Hematopoietic multipotent progenitor cell treated with erythropoietin and hydrocortisone succinate and interleukin-3 and kit ligand, for 4 days (in vitro differentiated cells): ENCODE results near the gene LCN9.

Source experiments
- DNase-seq: peaks from one replicate; pipeline ENCODE4 v3.0.0-alpha.2; 2015

Gene LCN9

DNA sequence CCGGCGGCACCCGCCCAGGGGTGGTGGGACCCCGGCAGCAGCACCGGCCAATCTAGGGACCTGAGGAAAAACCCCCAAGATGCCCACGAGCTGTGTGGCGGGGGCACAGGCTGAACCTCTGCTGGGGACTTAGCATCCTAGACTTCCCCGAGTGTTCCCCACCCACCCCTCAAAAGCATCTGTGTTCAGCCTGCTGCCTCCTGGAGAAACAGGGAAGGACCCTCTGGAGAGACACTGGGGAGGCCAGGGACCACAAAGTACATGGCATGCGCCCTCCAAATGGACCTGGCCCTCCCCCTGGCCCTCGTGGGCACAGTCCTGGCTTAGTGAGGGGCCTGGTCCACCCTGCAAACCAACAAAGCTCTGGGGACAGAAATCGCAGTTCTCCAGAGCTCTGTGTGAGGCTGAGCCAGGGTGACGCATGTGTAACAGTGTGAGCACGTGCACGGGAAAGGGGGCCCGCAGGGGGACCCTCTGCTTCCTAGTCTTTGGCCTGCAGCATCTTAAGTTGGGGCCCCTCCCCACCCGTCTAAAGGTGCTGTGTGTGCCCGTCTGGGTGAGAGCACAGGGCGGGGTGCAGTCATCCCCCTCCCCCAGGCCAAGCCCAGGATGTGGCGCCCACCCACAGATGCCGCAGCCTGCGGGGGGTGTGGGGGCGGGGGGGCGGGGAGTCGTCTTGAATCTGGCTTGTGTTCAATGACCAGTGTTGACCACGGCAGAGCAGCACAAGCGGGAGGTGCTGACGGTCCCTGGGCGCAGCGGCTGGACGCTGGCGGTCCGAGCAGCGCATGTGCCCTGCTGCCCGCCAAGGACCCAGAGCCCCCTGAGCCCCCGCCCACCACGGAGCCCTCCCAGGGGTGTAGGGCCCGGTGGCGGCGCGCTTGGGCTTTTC, 38.2 kb downstream of the LCN9 start:
- DNase-seq = peak; percentile 11

DNA sequence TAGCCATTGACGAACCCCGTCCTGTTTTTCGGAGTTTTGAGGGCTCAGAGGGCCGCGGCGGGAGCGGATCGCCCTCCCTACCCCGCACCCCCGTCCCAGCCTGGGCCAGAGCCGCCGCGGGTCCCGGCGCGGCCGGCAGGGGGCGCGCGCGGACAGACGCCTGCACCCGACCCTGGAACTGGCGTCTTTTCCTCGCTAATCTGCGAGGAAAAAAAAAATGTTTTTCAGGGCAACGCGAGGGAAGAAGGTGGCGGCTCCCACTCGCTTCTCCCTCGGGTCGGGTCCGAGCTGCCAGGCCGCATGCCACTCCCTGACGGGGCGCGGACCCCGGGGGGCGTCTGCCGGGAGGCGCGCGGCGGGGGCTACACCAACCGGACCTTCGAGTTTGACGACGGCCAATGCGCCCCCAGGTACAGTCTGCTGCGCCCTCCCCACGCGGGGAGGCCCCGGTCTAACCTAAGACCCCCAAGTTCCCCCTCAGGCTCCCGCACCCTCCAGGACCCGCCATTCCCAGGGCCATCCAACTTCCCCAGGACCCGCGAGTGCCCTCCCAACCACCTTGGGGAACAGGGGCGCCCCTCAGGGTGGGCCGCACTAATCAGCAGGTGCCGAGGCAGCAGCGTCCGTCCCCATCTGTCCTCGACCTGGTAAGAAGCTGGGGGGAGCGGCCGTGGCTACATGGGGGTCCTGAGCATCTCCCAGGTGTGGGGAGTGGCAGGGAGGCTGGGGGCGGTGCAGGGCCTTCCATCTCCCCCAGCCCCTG, 39.0 kb downstream of the LCN9 start, which contains the start of gene KCNT1:
KCNT1 (plus strand) TSS at position 227 of the 763 bp plus-strand sequence; CDS start at position 301, 74 bp downstream.
- DNase-seq = peak; percentile 69

DNA sequence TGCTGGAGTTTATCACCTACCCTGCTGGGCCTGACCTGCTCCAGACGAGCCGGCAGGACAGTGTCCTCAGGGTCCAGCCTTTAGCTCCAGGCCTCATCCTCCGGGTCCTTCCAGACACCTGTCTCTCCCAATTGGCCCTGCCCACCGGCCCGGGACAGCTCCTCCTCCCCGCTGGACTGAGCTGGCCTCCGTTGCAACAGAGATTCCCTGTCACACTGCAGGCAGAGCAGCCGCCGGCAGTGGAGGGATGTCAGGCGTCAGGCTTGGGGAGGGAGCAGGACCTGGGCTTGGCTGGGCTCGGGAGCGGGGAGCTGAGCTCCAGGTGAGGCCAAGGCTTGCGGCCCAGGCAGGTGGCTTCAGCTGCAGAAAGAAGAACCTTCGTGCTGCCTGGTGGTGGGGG, 40.6 kb downstream of the LCN9 start:
- DNase-seq = no peak

DNA sequence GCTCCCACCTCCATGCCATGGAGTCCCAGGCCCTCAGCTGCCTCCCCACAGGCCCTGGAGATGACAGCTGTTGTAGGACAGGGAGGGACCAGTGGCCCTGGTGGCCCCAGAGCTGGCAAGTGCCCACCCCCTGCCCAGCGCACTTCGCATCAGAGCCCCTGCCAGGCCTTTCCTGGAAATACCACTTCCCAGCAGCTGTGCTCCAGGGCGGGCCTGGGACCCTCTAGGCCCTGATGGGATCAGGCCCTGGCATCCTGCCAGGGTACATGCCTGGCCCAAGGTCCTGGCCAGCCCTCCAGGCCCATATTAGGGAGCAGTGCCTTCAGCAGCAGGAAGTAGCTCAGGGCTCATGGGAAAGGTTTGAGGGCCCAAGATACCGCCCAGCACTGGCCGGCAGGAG, 41.4 kb downstream of the LCN9 start:
- no peak for DNase-seq

DNA sequence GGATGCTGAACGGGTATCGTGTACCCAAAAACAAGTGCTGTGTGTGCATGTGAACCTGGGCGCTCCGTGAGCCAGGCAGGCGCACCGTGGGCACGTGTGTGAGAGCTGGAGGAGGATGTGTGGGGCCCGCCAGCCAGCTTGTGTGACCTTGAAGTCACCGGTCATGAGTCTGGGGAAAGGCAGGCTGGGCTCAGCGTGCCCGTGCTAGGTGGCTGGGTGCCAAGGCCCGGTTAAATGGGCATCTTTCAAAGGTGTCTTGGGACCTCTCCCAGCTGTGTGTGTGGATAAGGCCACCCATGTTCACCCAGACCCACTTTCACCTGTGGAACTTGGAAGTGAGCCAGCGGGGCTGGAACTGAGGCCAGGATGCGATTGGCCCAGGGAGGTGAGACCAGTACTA, 42.3 kb downstream of the LCN9 start:
- DNase-seq = no peak

DNA sequence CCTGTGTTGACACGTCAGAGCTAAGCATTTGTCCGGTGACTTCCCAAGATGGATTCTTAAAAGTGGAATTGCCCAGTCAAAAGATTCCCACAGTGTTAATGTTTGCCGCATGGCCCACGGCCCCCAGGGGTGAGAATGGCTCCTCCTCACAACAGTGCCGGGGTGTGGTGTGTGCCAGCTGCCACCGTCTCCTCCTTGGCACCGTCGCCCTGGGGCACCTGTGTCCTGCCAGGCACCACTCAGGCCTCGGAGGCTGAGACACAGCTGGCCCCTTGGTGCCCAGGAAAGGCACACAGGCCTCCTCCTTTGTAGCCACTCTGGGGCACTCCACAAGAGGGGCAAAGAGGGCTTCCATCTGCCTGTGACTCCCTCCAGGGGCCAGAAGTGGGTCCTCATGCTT, 43.2 kb downstream of the LCN9 start:
- no peak for DNase-seq

DNA sequence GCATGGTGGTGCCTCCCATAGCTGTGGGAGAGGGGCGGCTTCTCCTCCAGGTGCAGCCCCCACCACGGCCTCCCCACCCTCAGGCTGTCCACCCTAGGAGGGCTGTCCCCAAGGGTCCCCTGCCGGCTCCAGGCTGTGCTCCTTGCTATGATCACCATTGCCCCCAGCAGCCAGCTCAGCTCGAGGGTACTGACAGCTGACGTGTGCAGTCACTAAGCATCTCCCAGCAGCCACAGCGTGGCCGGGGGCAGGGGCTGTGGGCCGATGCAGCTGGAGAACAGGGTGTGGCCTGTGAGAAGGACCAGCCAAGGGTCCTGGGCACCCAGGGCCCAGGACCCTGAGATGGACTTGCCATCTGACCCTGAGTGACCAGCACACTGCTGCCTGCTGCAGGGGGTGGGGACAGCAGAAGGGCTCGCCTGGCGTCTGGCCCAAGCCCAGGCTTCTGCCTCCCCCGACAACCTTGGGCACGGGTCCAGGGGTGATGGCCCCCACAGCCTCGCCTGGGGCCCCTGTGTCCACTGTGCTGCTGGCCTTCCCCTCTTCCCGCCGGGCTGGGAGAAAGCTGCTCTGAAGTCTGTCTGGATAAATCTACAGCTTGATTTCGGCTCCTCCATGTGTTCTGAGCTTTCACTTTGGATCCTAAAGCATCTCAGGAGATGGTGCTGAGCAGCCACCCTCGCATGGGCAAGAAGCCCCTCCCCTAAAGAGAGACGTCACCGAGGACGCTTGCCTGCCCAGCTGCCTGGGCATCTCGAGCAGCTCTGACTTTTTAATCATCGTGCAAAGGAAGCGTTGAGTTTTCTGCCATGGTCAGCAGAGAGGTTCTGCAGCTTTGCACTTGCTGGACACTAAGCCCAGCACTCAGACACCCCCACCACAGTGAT, 44.4 kb downstream of the LCN9 start:
- no peak for DNase-seq

DNA sequence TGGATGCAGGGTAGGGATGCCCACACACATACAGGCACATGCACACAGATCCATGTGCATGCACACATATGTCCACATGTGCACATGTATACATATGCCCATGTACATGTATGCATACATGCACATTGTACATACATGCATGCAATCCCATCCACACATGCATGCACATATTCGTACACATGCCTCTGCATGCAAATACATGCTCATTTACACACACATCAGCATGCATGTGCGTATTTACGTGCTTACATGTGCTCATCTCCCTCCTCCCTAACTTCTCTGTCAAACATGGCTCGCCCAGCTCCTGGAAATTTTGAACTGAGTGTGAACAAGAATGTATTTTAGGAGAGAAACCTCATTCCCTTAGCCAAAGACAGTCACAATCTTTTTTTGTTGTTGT, 45.1 kb downstream of the LCN9 start:
- DNase-seq = no peak

DNA sequence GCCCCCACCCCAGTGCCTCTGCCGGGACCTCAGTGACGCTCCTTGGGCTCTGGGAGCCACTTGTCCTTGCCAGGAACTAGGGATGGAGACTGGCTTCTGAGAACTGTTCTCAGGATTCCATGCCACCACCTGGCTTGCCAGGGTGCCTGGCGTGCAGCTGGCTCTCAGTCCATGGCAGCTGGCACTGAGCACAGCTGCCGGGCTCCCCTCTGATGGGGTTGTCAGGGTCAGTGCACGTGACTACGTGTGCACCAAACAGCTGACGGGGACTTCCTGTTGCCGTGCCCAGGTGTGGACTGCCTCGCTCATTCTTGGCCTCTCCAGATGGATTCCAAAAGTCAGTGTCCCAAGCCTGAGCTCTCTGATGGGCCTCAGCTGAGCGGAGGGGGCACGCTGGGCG, 48.3 kb downstream of the LCN9 start:
- DNase-seq = no peak

DNA sequence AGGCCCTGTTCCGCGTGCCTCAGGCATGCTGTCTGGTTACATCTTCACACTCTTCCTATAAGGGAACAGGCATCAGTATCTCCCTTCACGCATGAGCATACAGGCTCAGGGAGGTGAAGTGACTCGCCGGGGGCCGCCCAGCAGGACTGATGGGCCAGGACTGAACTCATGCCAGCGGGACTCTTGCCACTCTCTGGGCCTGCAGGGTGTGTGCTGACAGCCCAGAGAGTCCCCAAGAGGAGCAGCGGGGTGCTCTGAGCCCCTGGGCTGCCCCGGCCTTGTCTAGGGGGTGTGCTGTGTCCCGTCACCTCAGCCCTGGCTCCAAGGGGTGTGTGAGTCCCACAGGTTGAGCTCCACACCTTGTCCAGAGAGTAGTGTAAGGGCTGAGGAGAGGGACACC, 48.8 kb downstream of the LCN9 start:
- no peak for DNase-seq

DNA sequence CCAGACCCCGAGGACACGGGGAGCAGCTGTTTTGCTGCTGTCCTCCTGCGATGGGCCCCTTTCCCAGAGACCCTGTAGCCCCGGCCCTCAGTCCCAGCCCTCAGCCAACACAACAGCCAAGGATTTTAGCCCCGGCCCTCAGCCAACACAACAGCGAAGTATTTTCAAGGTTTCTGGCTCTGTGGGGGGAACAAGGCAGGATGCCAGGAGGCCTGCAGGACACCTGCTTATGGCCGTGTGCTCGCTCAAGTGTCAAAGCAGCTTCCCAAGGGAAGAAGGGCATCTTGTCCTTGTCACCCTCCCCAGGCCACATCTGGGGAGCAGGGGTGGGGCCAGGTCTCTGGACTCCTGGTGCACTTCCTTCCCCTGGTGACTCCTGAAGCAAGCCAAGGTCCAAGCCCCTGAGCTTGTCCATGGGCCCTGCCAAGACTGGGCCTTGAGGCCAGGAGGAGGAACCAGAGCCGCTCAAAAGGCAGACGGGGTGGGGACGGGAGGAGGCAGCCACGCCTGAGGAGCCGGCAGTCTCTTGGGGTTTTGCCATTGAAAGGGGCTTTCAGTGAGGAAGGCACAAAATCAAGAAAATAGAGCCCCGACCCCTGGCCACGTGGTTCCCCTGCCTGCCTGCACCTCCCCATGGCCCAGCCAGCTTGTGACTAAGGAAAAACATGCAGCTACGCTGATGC, 49.6 kb downstream of the LCN9 start:
- no peak for DNase-seq

DNA sequence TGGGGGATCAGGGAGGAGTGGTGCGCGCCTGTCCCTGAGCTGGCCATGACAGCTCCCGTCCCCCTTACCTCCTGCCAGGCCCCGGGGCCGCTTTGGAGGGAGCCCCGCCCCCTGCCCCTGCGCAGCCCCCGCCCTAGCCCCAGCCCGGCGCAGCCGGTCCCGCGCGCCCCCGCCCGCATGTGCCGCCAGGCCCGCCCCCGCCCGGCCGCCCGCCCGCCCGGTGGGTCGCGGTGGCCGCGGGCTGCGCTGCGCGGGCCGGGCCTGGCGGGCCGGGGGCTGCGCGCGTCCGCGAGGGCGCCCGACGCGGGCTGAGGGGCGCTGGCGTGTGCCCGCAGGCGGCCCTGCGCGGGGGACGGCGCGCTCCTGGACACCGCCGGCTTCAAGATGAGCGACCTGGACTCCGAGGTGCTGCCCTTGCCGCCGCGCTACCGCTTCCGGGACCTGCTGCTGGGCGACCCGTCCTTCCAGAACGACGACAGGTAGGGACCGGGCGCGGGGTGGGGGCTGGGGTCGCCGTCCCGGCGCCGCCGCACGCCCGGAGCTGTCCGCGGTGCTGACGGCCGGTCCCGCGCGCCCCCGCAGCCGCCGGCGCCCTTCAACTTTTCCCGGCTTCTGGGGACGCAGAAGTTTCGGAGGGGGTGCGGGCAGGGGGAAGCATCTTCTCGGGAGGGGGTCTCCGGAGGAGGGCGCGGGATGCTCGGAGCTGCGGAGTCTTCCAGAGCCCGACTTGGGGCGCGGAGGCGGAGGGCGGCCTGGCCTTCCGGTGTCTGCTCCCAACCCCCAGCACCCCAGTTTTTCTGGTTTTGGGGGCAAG, 51.3 kb downstream of the LCN9 start:
- peak; percentile 27 for DNase-seq

DNA sequence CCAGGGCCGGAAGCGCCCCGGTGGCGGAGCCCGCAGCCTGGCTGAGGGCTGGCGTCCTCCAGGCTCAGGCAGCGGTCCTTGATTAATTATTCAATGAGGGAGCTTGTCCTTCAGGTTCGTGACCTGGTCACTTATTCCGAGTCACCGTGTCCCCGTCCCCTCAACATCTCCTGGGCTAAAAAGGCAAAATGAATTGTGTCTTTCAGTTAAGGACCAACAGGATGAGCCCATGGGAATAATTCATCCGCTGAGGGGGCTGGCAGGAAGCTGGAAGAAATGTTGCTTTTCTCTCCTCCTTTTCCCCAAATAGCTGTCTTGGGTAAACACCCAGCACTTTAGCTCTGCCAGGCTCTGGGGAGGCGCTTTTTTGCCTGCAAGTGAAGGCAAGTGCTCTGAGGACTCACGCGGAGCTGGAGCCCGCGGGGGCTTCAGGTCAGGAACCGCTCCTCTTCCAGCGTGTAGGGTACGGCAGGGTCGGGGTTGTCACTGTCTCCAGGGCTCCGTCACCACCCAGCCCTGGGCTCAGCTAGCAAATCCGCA, 52.0 kb downstream of the LCN9 start:
- no peak for DNase-seq

DNA sequence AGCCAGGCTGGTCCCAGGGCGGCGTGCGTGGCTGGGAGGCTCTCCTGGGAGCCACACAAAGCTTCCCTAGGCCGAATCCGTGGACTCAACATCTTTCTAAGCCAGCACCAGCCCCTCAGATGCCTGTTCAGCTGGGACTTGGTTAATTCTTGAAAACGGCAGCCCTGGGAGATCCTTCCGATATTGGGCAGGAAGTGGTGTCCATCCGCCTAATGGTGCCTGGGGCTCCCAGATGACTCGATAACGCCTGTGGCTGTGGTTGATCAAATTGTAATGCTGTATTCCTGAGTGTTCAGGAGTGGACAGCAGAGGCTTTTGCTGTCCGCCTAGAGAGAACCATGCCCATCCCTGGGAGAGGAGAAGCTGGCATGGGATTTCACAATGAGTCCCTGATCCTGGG, 52.9 kb downstream of the LCN9 start:
- DNase-seq = no peak
